Smooth muscle cell (in vitro differentiated cells): ENCODE results near the gene HPSE2. TPM values are rescaled to one million over a fixed set of nuclear protein-coding genes. Genes with fewer than 3 reads are reported as not detected.

Experiments
- DNase-seq: peaks from one replicate; lab custom pipeline; 2025; ENCODE audit not compliant: unreplicated experiment; lab: John Stamatoyannopoulos, UW
- H2AFZ ChIP-seq: fragments of 200-600 bp; sonication (generic); 2 replicates; pipeline ENCODE4 v1.6.0; 2016; ENCODE audit warnings: antibody characterized with exemption, low read depth, mild to moderate bottlenecking
- H3F3A ChIP-seq: fragments of 200-600 bp; sonication (generic); 2 replicates; pipeline ENCODE4 v1.6.0; 2017; ENCODE audit warnings: antibody characterized with exemption, low read depth
- H3K27ac ChIP-seq: fragments of 200-600 bp; sonication (generic); 2 replicates; pipeline ENCODE4 v1.5.1; 2016; ENCODE audit warnings: low read depth, mild to moderate bottlenecking
- H3K27me3 ChIP-seq: fragments of 200-600 bp; sonication (generic); 2 replicates; pipeline ENCODE4 v1.6.1; 2016; ENCODE audit warnings: low read depth, mild to moderate bottlenecking
- H3K36me3 ChIP-seq: fragments of 200-600 bp; sonication (generic); 2 replicates; pipeline ENCODE4 v1.5.1; 2016; ENCODE audit warnings: low read depth
- H3K4me1 ChIP-seq: fragments of 200-600 bp; sonication (generic); 2 replicates; pipeline ENCODE4 v1.5.1; 2016; ENCODE audit warnings: low read depth
- H3K4me2 ChIP-seq: fragments of 200-600 bp; sonication (generic); 2 replicates; pipeline ENCODE4 v1.6.0; 2016; ENCODE audit warnings: mild to moderate bottlenecking
- H3K4me3 ChIP-seq: fragments of 200-600 bp; sonication (generic); 2 replicates; pipeline ENCODE4 v1.5.1; 2016; ENCODE audit warnings: mild to moderate bottlenecking
- H3K79me2 ChIP-seq: fragments of 200-600 bp; sonication (generic); 2 replicates; pipeline ENCODE4 v1.6.0; 2016; ENCODE audit warnings: low read depth, mild to moderate bottlenecking
- H3K9ac ChIP-seq: fragments of 200-600 bp; sonication (generic); 2 replicates; pipeline ENCODE4 v1.6.0; 2016; ENCODE audit warnings: low read depth
- H3K9me3 ChIP-seq: fragments of 200-600 bp; sonication (generic); replicated peaks from 2 replicates; pipeline ENCODE4 v1.5.1; 2016; ENCODE audit warnings: low read depth
- H4K20me1 ChIP-seq: fragments of 200-600 bp; sonication (generic); 2 replicates; pipeline ENCODE4 v1.6.0; 2016; ENCODE audit warnings: low read depth
- WGBS: methylation state at CpG from one replicate; pipeline ENCODE4 v1.1.7; 2016; ENCODE audit warnings: low lambda C conversion rate; 5-methylcytosine and 5-hydroxymethylcytosine counted together
- polyA plus RNA-seq: library from polyadenylated mRNA; unstranded; fragments of >200 nt; fragmentation: Nextera tagmentation; extraction: Ambion mirVana; gene quantifications from 2 replicates; pipeline ENCODE4 v1.2.1, GENCODE V29; 2016
- total RNA-seq: library from RNA; depleted of rRNA; stranded (reverse); fragments of >200 nt; gene quantifications from 2 replicates; pipeline ENCODE4 v1.2.3, GENCODE V29; 2014
- TF ChIP-seq, protein P1 (sequence below): fragments of 200-600 bp; sonication (generic); IDR thresholded peaks from 2 replicates; pipeline ENCODE4 v1.5.1; 2017; ENCODE audit warnings: borderline replicate concordance, mild to moderate bottlenecking, antibody characterized with exemption; ENCODE audit not compliant: insufficient read depth, poor library complexity, severe bottlenecking

HPSE2 gene
- total and polyA plus RNA-seq, 2 experiments from 2014 or later: 0.13 TPM; not detected in 1

DNA sequence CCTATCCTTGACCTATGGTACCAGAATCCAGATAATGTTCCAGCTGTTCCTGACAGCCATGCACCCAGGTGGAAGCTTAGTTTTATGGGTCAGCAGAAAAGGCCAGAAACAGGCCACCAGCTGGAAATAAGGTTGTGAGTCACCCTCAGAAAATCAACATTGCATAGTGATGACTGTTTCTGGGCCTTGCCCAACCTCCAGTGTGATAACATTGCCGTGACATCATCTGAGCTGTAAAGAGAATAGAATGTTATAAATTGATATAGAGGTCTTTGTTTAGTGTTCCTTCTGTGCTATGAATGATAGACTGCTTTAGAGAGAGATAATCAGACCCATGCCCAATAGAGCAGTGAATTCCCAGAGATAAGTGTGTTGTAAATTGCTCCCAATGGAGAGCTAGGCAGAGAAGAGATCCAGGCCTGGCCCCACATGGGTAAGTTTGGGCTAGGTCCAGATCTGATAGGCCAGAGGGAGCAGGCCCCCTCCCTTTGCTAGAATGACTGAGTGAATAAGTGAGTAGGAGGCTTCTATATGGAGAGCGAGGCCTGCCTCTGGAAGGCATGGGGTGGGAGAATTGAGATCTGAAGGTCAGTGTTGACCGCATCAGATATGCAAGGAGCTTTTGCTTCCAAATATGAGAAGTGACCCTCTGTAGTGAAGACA is 774.7 kb downstream of the HPSE2 start:
- H2AFZ ChIP-seq: no peak overlapping the region
- H3K27me3 ChIP-seq: peaks cover 2% of the 10 kb centered on the region
- no peaks in the 10 kb centered on the region for H3K36me3 ChIP-seq
- no peaks in the 10 kb centered on the region for H4K20me1 ChIP-seq
- H3K27ac ChIP-seq: peak overlapping the region; percentile 71
- H3K4me2 ChIP-seq: peak overlapping the region; percentile 22
- WGBS: 18% methylated on average over 3 of the region's 3 CpGs
- H3K9me3 ChIP-seq: no peaks in the 10 kb centered on the region
- no peak for DNase-seq
- TF ChIP-seq, protein P1, sequence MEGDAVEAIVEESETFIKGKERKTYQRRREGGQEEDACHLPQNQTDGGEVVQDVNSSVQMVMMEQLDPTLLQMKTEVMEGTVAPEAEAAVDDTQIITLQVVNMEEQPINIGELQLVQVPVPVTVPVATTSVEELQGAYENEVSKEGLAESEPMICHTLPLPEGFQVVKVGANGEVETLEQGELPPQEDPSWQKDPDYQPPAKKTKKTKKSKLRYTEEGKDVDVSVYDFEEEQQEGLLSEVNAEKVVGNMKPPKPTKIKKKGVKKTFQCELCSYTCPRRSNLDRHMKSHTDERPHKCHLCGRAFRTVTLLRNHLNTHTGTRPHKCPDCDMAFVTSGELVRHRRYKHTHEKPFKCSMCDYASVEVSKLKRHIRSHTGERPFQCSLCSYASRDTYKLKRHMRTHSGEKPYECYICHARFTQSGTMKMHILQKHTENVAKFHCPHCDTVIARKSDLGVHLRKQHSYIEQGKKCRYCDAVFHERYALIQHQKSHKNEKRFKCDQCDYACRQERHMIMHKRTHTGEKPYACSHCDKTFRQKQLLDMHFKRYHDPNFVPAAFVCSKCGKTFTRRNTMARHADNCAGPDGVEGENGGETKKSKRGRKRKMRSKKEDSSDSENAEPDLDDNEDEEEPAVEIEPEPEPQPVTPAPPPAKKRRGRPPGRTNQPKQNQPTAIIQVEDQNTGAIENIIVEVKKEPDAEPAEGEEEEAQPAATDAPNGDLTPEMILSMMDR: no peak
- peak overlapping the region; percentile 45 for H3K9ac ChIP-seq
- H3F3A ChIP-seq: peaks cover 5% of the 10 kb centered on the region
- no peaks in the 10 kb centered on the region for H3K79me2 ChIP-seq
- H3K4me3 ChIP-seq: no peak overlapping the region
- peaks cover 13% of the 10 kb centered on the region for H3K4me1 ChIP-seq

DNA sequence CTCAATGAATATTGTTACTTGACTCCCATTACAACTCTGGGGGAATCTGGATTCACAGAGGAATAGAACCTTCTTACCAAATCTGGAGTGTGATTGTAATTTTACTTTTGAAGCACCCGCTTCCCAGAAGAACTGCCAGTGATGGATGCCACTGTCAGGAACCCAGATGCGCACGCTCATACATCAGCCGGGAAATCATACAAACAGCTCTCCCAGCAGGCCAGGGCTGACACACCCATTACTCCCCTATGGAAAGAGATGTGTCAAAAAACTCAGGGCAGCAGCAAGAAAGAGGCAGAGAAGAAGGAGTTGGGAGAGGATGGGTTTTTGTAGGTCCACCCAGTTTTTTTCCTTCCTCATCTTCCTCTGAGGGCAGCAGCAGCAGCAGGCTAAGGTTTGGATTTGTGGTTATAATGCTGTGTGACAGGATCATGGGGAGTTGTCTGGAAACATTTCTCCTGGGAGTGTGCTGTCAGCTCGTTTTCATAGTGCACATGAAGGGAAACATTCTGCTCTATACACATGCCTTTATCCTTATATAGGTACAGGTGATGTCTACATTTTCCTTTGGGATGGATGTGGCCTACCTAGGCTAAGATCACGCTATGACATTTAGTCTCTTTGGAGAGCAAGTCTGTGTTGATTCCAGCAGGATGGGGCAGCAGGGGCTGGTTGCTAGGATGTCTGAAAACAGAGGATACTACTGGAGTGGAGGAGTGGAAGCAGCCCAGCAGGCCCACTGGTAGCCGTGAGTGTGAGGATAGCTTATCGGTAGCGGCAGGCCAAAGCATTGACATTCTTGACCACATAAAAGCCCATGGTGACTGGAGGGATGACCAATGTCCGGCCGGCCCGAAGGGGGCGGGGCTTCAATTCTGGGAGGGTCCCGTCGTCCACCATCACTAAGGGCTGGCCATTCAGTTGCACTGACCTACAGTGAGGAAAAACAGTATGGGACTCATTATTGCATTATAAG is 776.6 kb downstream of the HPSE2 start:
- Histone ChIP-seq H3K4me2 (no peak overlapping the region), H2AFZ (no peak overlapping the region), H3K79me2 (no peaks in the 10 kb centered on the region), H3K27me3 (peaks cover 3% of the 10 kb centered on the region), H3K4me3 (no peak overlapping the region), H3K9ac (no peak overlapping the region), H3K27ac (no peak overlapping the region), H3K4me1 (peaks cover 15% of the 10 kb centered on the region), H3K9me3 (no peaks in the 10 kb centered on the region), H3F3A (peaks cover 5% of the 10 kb centered on the region), H3K36me3 (no peaks in the 10 kb centered on the region), H4K20me1 (no peaks in the 10 kb centered on the region)
- TF ChIP-seq, protein P1: no peak
- DNase-seq: no peak
- 89% methylated on average over 15 of the region's 15 CpGs for WGBS

DNA sequence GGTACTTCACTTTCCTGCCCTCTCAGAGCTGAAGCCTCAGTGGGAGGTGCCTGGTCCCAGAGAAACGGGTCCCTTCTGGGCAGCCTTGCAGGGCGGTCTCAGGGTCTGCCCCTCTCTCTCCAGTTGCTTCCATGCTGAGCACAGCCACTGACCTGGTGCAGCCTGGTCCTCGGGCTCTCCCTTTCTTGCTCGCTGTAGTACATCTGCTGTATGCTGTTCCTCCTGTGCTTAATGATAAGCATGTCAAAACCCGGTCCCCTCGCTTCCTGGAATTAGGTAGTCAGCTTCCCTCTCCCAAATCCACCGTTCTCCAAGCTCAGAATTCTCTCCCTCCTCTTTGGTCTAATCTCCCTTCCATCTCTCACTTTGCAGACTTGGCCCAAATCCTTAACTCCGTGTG is 777.9 kb downstream of the HPSE2 start:
- Histone ChIP-seq H2AFZ (no peak overlapping the region), H3K79me2 (no peaks in the 10 kb centered on the region), H3K27ac (no peak overlapping the region), H3K27me3 (peaks cover 3% of the 10 kb centered on the region), H3K4me2 (no peak overlapping the region), H3K4me3 (no peak overlapping the region), H3K36me3 (no peaks in the 10 kb centered on the region), H3K9me3 (no peaks in the 10 kb centered on the region), H3F3A (peaks cover 5% of the 10 kb centered on the region), H3K4me1 (peaks cover 15% of the 10 kb centered on the region), H4K20me1 (no peaks in the 10 kb centered on the region), H3K9ac (no peak overlapping the region)
- WGBS: 62% methylated on average over 8 of the region's 8 CpGs
- no peak for DNase-seq
- TF ChIP-seq, protein P1: no peak
